CD8-positive, alpha-beta memory T cell (primary cell): ENCODE measurements around the gene GTF2F2. TPM values are rescaled to one million over a fixed set of nuclear protein-coding genes. Genes with fewer than 3 reads are reported as not detected.

Experiments used
- CTCF ChIA-PET: fragments of 350-600 bp; sonication (Branson Sonifier 250); formaldehyde crosslinking; loops from one replicate; lab custom pipeline; 2021; ENCODE audit warnings: antibody characterized with exemption; lab: Charles Lee
- POLR2A ChIA-PET: fragments of 350-600 bp; sonication (Branson Sonifier 250); formaldehyde crosslinking; loops from one replicate; lab custom pipeline; 2021; ENCODE audit warnings: antibody characterized with exemption; lab: Charles Lee
- DNase-seq, 5 donors: peaks; one replicate each; pipeline versions ENCODE4 v3.0.0 to v3.0.0-alpha.2; 2020 to 2022; ENCODE audit warnings: mixed read lengths in 1 of 5
- H3K27ac ChIP-seq: one replicate; pipeline ENCODE4 v1.7.0; 2013; ENCODE audit warnings: low read depth, mild to moderate bottlenecking, low read length, moderate library complexity
- H3K27me3 ChIP-seq: 2 replicates; pipeline ENCODE4 v1.7.0; 2013; ENCODE audit warnings: low read length, mild to moderate bottlenecking; ENCODE audit not compliant: insufficient read depth, poor library complexity, severe bottlenecking
- H3K36me3 ChIP-seq: 2 replicates; pipeline ENCODE4 v1.7.0; 2013; ENCODE audit warnings: mild to moderate bottlenecking, low read length, moderate library complexity; ENCODE audit not compliant: insufficient read depth
- H3K4me1 ChIP-seq: 2 replicates; pipeline ENCODE4 v1.7.0; 2013; ENCODE audit warnings: mild to moderate bottlenecking, low read length, moderate library complexity; ENCODE audit not compliant: insufficient read depth
- H3K4me3 ChIP-seq: 2 replicates; pipeline ENCODE4 v1.7.0; 2013; ENCODE audit warnings: mild to moderate bottlenecking, low read length
- H3K9me3 ChIP-seq: 2 replicates; pipeline ENCODE4 v1.7.0; 2013; ENCODE audit warnings: mild to moderate bottlenecking, low read length
- H3K27ac Mint-ChIP-seq, 8 donors: one replicate each; pipeline ENCODE4 v1.8.0; 2020 to 2021; ENCODE audit warnings: mixed read lengths in 8 of 8, mild to moderate bottlenecking in 6 of 8, inconsistent platforms in 3 of 8, moderate library complexity in 3 of 8
- H3K27me3 Mint-ChIP-seq, 2 donors: one replicate each; pipeline ENCODE4 v1.8.0; 2020 to 2021; ENCODE audit warnings: mixed read lengths in 2 of 2, mild to moderate bottlenecking in 1 of 2, moderate library complexity in 1 of 2
- H3K36me3 Mint-ChIP-seq, 3 donors: one replicate each; pipeline ENCODE4 v1.8.0; 2020 to 2021; ENCODE audit warnings: mixed read lengths in 3 of 3, inconsistent platforms in 1 of 3, mild to moderate bottlenecking in 1 of 3
- H3K4me1 Mint-ChIP-seq, 3 donors: one replicate each; pipeline ENCODE4 v1.8.0; 2020 to 2021; ENCODE audit warnings: mixed read lengths in 3 of 3, inconsistent platforms in 1 of 3, mild to moderate bottlenecking in 1 of 3
- H3K4me3 Mint-ChIP-seq, 7 donors: one replicate each; pipeline ENCODE4 v1.8.0; 2020 to 2021; ENCODE audit warnings: mixed read lengths in 7 of 7, mild to moderate bottlenecking in 6 of 7, moderate library complexity in 4 of 7, inconsistent platforms in 2 of 7
- H3K9me3 Mint-ChIP-seq, 5 donors: one replicate each; pipeline ENCODE4 v1.8.0; 2020 to 2022; ENCODE audit warnings: mixed read lengths in 5 of 5, mild to moderate bottlenecking in 3 of 5, moderate library complexity in 2 of 5, inconsistent platforms in 1 of 5
- polyA plus RNA-seq: library from polyadenylated mRNA; unstranded; fragments of 300-500 nt; fragmentation: Illumina TruSeq; gene quantifications from one replicate; pipeline ENCODE4 v1.2.3, GENCODE V29; 2021
- total RNA-seq, 2 experiments: library from RNA; stranded (reverse); gene quantifications; one replicate each; pipeline ENCODE4 v1.2.3, GENCODE V29; 2021

GTF2F2 gene
- total and polyA plus RNA-seq, 3 experiments from 2014 or later = 10.4 to 29.3 (median 27.9) TPM

GRCh38 chr13:45100573-45101262 is 19.6 kb upstream of the GTF2F2 start:
- Histone ChIP-seq H3K27me3 (no peaks in the 10 kb centered on the region), H3K4me1 (no peaks in the 10 kb centered on the region), H3K4me3 (no peak overlapping the region), H3K36me3 (no peaks in the 10 kb centered on the region), H3K27ac (no peak overlapping the region), H3K9me3 (no peaks in the 10 kb centered on the region)
- Mint-ChIP-seq H3K4me1 (no peaks in the 10 kb centered on the region), H3K4me3 (no peak overlapping the region), H3K36me3 (no peaks in the 10 kb centered on the region), H3K27me3 (peaks cover 2 to 7% of the 10 kb centered on the region in 2 donors), H3K27ac (no peak overlapping the region), H3K9me3 (no peaks in the 10 kb centered on the region)
- DNase-seq = no peak
- CTCF ChIA-PET = no interaction called here
- POLR2A ChIA-PET = no interaction called here

DNA sequence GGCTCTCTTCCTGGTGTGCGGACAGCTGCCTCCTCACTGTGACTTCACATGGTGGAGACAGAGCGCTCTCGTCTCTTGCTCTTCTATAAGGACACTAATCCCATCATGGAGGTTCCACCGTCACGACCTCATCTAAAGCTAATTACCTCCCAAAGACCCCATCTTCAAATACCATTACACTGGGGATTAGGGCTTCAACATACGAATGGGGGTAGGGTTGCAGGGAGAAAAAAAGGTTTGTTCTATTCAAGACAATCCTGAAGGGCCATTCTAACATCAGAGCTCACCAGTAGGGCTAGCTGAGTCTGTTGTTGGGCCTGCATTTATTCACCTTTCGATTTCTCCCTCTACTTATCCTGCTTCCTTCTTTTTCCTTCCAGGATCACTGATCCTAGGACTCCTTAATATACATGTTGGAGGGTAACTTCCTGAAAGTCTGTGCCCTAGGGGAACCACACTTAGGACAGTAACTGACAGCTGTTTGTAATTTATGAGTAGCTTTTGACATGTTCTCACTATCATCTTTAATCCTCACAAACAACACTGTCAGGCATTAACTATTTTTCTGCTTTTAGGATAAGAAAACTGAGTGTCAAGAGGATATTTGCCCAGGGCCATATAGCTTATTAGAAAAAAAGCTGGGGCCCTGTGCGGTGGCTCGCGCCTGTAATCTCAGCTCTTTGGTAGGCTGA is 18.8 kb upstream of the GTF2F2 start:
- CTCF ChIA-PET = no interaction called here
- no peaks in the 10 kb centered on the region for H3K27me3 ChIP-seq
- Mint-ChIP-seq H3K27ac (peak overlapping the region in 1 of 8 donors; percentile 52), H3K4me1 (no peaks in the 10 kb centered on the region), H3K4me3 (no peak overlapping the region), H3K36me3 (no peaks in the 10 kb centered on the region), H3K9me3 (no peaks in the 10 kb centered on the region), H3K27me3 (peaks cover 0 to 10% of the 10 kb centered on the region in 2 donors)
- POLR2A ChIA-PET = no interaction called here
- no peak for DNase-seq
- no peaks in the 10 kb centered on the region for H3K36me3 ChIP-seq
- H3K27ac ChIP-seq = no peak overlapping the region
- no peak overlapping the region for H3K4me3 ChIP-seq
- no peaks in the 10 kb centered on the region for H3K4me1 ChIP-seq
- no peaks in the 10 kb centered on the region for H3K9me3 ChIP-seq

GRCh38 chr13:45102136-45102507 is 18.2 kb upstream of the GTF2F2 start:
- CTCF ChIA-PET = no interaction called here

DNA sequence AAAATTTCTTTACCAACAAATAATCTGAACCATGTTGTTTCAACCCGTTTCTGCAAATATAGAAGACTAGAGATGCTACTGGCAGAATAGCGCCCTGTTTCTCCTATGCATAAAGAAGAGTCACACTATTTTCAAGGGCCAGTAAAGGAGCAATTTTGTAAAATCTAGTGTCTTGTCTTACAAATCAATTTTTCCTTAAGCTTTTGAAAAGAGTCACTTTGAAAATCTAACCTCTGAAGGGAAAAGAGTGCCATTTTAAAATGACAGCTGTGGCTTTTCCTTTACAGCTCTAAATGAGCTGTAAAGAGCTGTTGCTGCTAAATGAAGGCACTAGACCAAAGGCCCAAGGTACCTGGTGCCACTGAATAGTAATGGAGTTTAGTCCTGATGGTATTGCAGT is 16.9 kb upstream of the GTF2F2 start:
- H3K36me3 ChIP-seq = no peaks in the 10 kb centered on the region
- H3K4me1 ChIP-seq = no peaks in the 10 kb centered on the region
- H3K27ac ChIP-seq = no peak overlapping the region
- Mint-ChIP-seq H3K4me3 (no peak overlapping the region), H3K36me3 (no peaks in the 10 kb centered on the region), H3K4me1 (no peaks in the 10 kb centered on the region), H3K27me3 (peaks cover 0 to 18% of the 10 kb centered on the region in 2 donors), H3K9me3 (no peaks in the 10 kb centered on the region), H3K27ac (no peak overlapping the region)
- H3K27me3 ChIP-seq = no peaks in the 10 kb centered on the region
- ChIA-PET CTCF (no interaction called here), POLR2A (no interaction called here)
- DNase-seq = no peak
- no peaks in the 10 kb centered on the region for H3K9me3 ChIP-seq
- no peak overlapping the region for H3K4me3 ChIP-seq

More at GRCh38 chr13:45102136-45102507, 18.2 kb upstream of the GTF2F2 start:
- DNase-seq = no peak
- Histone ChIP-seq H3K4me3 (no peak overlapping the region), H3K27me3 (no peaks in the 10 kb centered on the region), H3K9me3 (no peaks in the 10 kb centered on the region), H3K4me1 (no peaks in the 10 kb centered on the region), H3K27ac (no peak overlapping the region), H3K36me3 (no peaks in the 10 kb centered on the region)
- Mint-ChIP-seq H3K4me3 (no peak overlapping the region), H3K4me1 (no peaks in the 10 kb centered on the region), H3K27me3 (peaks cover 0 to 13% of the 10 kb centered on the region in 2 donors), H3K36me3 (no peaks in the 10 kb centered on the region), H3K9me3 (no peaks in the 10 kb centered on the region), H3K27ac (no peak overlapping the region)
- POLR2A ChIA-PET = no interaction called here

DNA sequence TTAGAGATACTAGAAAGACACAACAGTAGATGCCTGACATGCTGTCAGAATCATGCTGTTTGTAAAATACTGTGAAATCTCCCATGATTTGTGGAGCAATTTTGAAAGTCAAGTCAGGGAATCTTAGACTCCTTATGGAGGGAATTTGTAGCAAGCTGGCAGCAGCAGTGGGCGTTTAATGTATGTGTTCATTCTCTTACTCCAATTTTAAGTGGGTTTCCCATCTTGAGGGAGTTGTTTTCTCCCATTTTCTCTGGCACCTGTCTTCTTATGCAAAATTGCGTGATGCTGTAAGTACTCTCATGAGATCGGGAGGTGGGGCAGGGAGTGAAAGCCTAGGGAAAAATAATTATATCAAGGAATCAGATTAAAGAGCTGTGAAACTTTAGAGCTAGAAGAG is 16.0 kb upstream of the GTF2F2 start:
- no peaks in the 10 kb centered on the region for H3K9me3 Mint-ChIP-seq
- H3K4me3 Mint-ChIP-seq = no peak overlapping the region
- H3K9me3 ChIP-seq = no peaks in the 10 kb centered on the region
- H3K4me3 ChIP-seq = no peak overlapping the region
- peaks cover 3% of the 10 kb centered on the region for H3K27me3 ChIP-seq
- no peak for DNase-seq
- no peak overlapping the region for H3K27ac ChIP-seq
- no peaks in the 10 kb centered on the region for H3K4me1 ChIP-seq
- peaks cover 2 to 5% (median 5%) of the 10 kb centered on the region in 3 donors for H3K4me1 Mint-ChIP-seq
- H3K36me3 Mint-ChIP-seq = no peaks in the 10 kb centered on the region
- POLR2A ChIA-PET = no interaction called here
- H3K27me3 Mint-ChIP-seq = peaks cover 0 to 18% of the 10 kb centered on the region in 2 donors
- H3K27ac Mint-ChIP-seq = peak overlapping the region in 1 of 8 donors; percentile 48
- H3K36me3 ChIP-seq = no peaks in the 10 kb centered on the region
- CTCF ChIA-PET = no interaction called here

DNA sequence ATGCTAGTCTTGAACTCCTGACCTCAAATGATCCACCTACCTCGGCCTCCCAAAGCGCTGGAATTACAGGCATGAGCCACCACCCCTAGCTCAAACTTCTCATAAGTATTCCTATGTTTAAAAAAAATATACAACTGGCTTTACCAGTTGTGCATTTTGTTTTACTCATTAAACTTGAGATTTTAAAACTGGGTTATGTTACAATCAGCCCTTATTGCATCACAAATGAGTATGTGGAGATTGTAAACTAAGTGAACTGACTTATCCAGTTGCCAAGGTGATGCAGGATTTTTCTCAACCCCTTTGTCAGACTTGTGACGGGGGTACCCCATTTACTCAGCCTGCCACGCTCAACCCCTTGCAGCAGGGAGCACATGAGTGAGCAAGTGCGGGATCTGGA is 14.4 kb upstream of the GTF2F2 start:
- H3K27me3 Mint-ChIP-seq = peaks cover 0 to 18% of the 10 kb centered on the region in 2 donors
- peaks cover 3 to 7% (median 5%) of the 10 kb centered on the region in 3 donors for H3K4me1 Mint-ChIP-seq
- H3K36me3 ChIP-seq = no peaks in the 10 kb centered on the region
- DNase-seq = no peak
- H3K36me3 Mint-ChIP-seq = no peaks in the 10 kb centered on the region
- H3K27ac ChIP-seq = no peak overlapping the region
- no peaks in the 10 kb centered on the region for H3K9me3 Mint-ChIP-seq
- H3K9me3 ChIP-seq = no peaks in the 10 kb centered on the region
- POLR2A ChIA-PET = no interaction called here
- no peak overlapping the region for H3K4me3 Mint-ChIP-seq
- CTCF ChIA-PET = interaction anchor here (1.5 kb wide), 1 partner anchor 289 kb away, joined by 3 read pairs; no protein-coding TSS in a partner anchor
- H3K27ac Mint-ChIP-seq = no peak overlapping the region
- no peaks in the 10 kb centered on the region for H3K4me1 ChIP-seq
- H3K4me3 ChIP-seq = no peak overlapping the region
- peaks cover 3% of the 10 kb centered on the region for H3K27me3 ChIP-seq

GRCh38 chr13:45107539-45107938 is 12.8 kb upstream of the GTF2F2 start:
- Histone ChIP-seq H3K4me1 (no peaks in the 10 kb centered on the region), H3K27me3 (peaks cover 3% of the 10 kb centered on the region), H3K36me3 (no peaks in the 10 kb centered on the region), H3K4me3 (no peak overlapping the region), H3K9me3 (no peaks in the 10 kb centered on the region), H3K27ac (no peak overlapping the region)
- no peak for DNase-seq
- Mint-ChIP-seq H3K4me1 (peaks cover 3 to 7% (median 5%) of the 10 kb centered on the region in 3 donors), H3K27me3 (peaks cover 0 to 18% of the 10 kb centered on the region in 2 donors), H3K9me3 (no peaks in the 10 kb centered on the region), H3K36me3 (no peaks in the 10 kb centered on the region), H3K27ac (no peak overlapping the region), H3K4me3 (no peak overlapping the region)
- CTCF ChIA-PET = no interaction called here
- POLR2A ChIA-PET = no interaction called here

DNA sequence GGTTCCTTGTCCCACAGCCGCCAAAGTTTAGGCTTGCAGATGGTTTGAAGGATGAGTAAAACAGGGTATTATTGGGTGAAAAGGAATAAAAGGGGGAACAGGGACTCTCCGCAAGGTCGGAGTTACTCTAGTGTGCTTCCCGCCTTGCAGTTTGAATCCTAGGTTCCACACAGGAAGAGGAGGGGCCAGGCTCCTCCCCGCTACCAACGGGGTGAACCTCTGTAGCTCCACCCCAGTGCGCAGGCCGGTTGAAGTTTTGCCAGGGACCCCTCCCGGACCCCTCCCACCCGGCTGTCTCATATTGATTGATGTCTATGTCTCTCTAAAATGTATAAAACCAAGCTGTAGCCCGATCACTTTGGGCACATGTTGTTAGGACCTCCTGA is 11.6 kb upstream of the GTF2F2 start:
- peaks cover 0 to 18% of the 10 kb centered on the region in 2 donors for H3K27me3 Mint-ChIP-seq
- Histone ChIP-seq H3K4me1 (no peaks in the 10 kb centered on the region), H3K27me3 (peaks cover 3% of the 10 kb centered on the region), H3K27ac (no peak overlapping the region), H3K9me3 (no peaks in the 10 kb centered on the region), H3K36me3 (no peaks in the 10 kb centered on the region), H3K4me3 (no peak overlapping the region)
- H3K9me3 Mint-ChIP-seq = no peaks in the 10 kb centered on the region
- peak in 1 of 5 donors; percentile 18 for DNase-seq
- H3K4me1 Mint-ChIP-seq = peaks cover 3 to 7% (median 5%) of the 10 kb centered on the region in 3 donors
- no peaks in the 10 kb centered on the region for H3K36me3 Mint-ChIP-seq
- peak overlapping the region in 1 of 8 donors; percentile 38 for H3K27ac Mint-ChIP-seq
- CTCF ChIA-PET = interaction anchor here (1.3 kb wide), 1 partner anchor 9 kb away, joined by 3 read pairs; no protein-coding TSS in a partner anchor
- POLR2A ChIA-PET = no interaction called here
- H3K4me3 Mint-ChIP-seq = peak overlapping the region in 4 of 7 donors; percentile 33 to 47 (median 38)
